ENCODE results near the gene ADSL. TPM values are rescaled to one million over a fixed set of nuclear protein-coding genes. Genes with fewer than 3 reads are reported as not detected.

Gene ADSL
- total RNA-seq, 1 experiment from 2014 or later = 126 TPM

DNA sequence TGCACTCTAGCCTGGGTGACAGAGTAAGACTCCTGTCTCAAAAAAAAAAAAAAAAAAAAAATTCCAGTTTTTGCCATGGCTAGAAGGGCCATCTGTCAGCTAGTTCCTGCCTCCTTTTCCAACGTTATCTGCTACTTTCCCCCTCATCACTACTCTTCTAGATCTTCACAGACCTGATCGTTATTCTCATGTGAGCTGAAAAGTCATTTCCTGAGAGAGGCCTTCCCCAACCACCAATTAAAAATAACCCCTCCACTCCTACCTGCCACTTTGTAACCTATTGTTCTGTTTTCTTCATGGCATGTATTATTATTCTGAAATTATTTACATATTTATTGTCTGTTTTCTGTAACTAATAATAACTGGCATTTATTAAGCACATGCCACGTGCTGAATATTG is 48.3 kb downstream of the ADSL start:
- POLR2A ChIA-PET = interaction anchor here (0.7 kb wide), 1 partner anchor 850 kb away, joined by 6 read pairs; no protein-coding TSS in a partner anchor
- ATAC-seq (no peak), DNase-seq (ENCODE audit: low read depth, low spot score) (no peak)
- CTCF ChIA-PET = no interaction called here
- Histone ChIP-seq H3K27ac (ENCODE audit: low read depth, low read length) (no peak overlapping the region), H3K4me1 (ENCODE audit: control insufficient read depth in 1 of 2, insufficient read depth in 2 of 2, low read length in 2 of 2) (peaks cover 6 to 9% of the 10 kb centered on the region in 2 experiments; a peak in 2 of 4 replicates), H2AFZ (ENCODE audit: low read depth, low read length, poor library complexity, severe bottlenecking) (no peak overlapping the region), H3K9ac (ENCODE audit: low read length) (no peak overlapping the region), H3K27me3 (ENCODE audit: insufficient read depth, low read length) (no peaks in the 10 kb centered on the region), H3K79me2 (ENCODE audit: insufficient read depth, low read length) (peaks cover 15% of the 10 kb centered on the region; the same call in 1 of the 2 replicates), H3K36me3 (ENCODE audit: control insufficient read depth in 1 of 2, insufficient read depth in 2 of 2, low read length in 2 of 2) (no peaks in the 10 kb centered on the region), H3K4me2 (ENCODE audit: low read length) (no peak overlapping the region), H4K20me1 (ENCODE audit: insufficient read depth) (no peaks in the 10 kb centered on the region), H3K9me3 (ENCODE audit: control insufficient read depth in 1 of 2, insufficient read depth in 1 of 2, low read depth in 1 of 2, low read length in 2 of 2) (no peaks in the 10 kb centered on the region), H3K9me2 (ENCODE audit: insufficient read depth) (no peaks in the 10 kb centered on the region), H3K4me3 (replicated peaks in 1 of 2; ENCODE audit: low read depth in 1 of 2, low read length in 2 of 2) (no peak overlapping the region)
- BruUV-seq (replicated peaks) = no TSS peak
- intact Hi-C loops (cut with micrococcal nuclease) = no loop called here
- RAD21 ChIA-PET (ENCODE audit: low non-redundant PET in 1 of 2, low total read pairs in 2 of 2, uncharacterized antibody in 2 of 2, unreplicated experiment in 2 of 2) = interaction anchor here in 1 of 2 experiments (0.7 kb wide), 1 partner anchor 66 kb away, joined by 4 read pairs; no protein-coding TSS in a partner anchor
- TF ChIP-seq ZFX (IDR thresholded peaks at IDR 0.05) (no peak), POLR2A (IDR thresholded peaks at IDR 0.05; ENCODE audit: borderline replicate concordance, extremely low read depth, insufficient read depth, insufficient read length) (no peak), EZH2phosphoT487 (IDR thresholded peaks at IDR 0.05; ENCODE audit: borderline replicate concordance) (no peak), EZH2 (IDR thresholded peaks at IDR 0.05) (no peak), CTCF (IDR thresholded peaks at IDR 0.05 in 2 of 3, conservative IDR thresholded peaks at IDR 0.05 in 1 of 3; ENCODE audit: borderline replicate concordance in 1 of 3, insufficient read depth in 1 of 3, low read depth in 2 of 3, low read length in 2 of 3) (no peak), YY1 (IDR thresholded peaks at IDR 0.05; ENCODE audit: extremely low read depth, insufficient replicate concordance, low read depth, low read length) (no peak), TCF7L2 (IDR thresholded peaks at IDR 0.05; ENCODE audit: borderline replicate concordance, extremely low read depth, insufficient read depth, insufficient read length) (no peak)

- H3K27ac ChIP-seq (ENCODE audit: low read depth, low read length) = no peak overlapping the region
- H3K27me3 ChIP-seq (ENCODE audit: insufficient read depth, low read length) = no peaks in the 10 kb centered on the region
- H3K4me1 ChIP-seq (ENCODE audit: control insufficient read depth in 1 of 2, insufficient read depth in 2 of 2, low read length in 2 of 2) = peaks cover 6 to 9% of the 10 kb centered on the region in 2 experiments; a peak in 2 of 4 replicates
- H2AFZ ChIP-seq (ENCODE audit: low read depth, low read length, poor library complexity, severe bottlenecking) = no peak overlapping the region
- no peak for DNase-seq (ENCODE audit: low read depth, low spot score)
- ATAC-seq = no peak
- H3K4me2 ChIP-seq (ENCODE audit: low read length) = no peak overlapping the region
- POLR2A ChIA-PET = no interaction called here
- peaks cover 15% of the 10 kb centered on the region; the same call in 1 of the 2 replicates for H3K79me2 ChIP-seq (ENCODE audit: insufficient read depth, low read length)
- H3K4me3 ChIP-seq (replicated peaks in 1 of 2; ENCODE audit: low read depth in 1 of 2, low read length in 2 of 2) = no peak overlapping the region
- intact Hi-C loops (cut with micrococcal nuclease) = no loop called here
- BruUV-seq (replicated peaks) = no TSS peak
- RAD21 ChIA-PET (ENCODE audit: low non-redundant PET in 1 of 2, low total read pairs in 2 of 2, uncharacterized antibody in 2 of 2, unreplicated experiment in 2 of 2) = no interaction called here
- H4K20me1 ChIP-seq (ENCODE audit: insufficient read depth) = no peaks in the 10 kb centered on the region
- no peaks in the 10 kb centered on the region for H3K9me2 ChIP-seq (ENCODE audit: insufficient read depth)
- H3K9me3 ChIP-seq (ENCODE audit: control insufficient read depth in 1 of 2, insufficient read depth in 1 of 2, low read depth in 1 of 2, low read length in 2 of 2) = no peaks in the 10 kb centered on the region
- H3K9ac ChIP-seq (ENCODE audit: low read length) = no peak overlapping the region
- CTCF ChIA-PET = no interaction called here
- H3K36me3 ChIP-seq (ENCODE audit: control insufficient read depth in 1 of 2, insufficient read depth in 2 of 2, low read length in 2 of 2) = no peaks in the 10 kb centered on the region; a peak in 1 of 4 replicates
- TF ChIP-seq REST (IDR thresholded peaks at IDR 0.05; ENCODE audit: low read depth) = no peak
- no peak for TF ChIP-seq SRF (IDR thresholded peaks at IDR 0.05; ENCODE audit: low read depth)
- TF ChIP-seq FOSL1 (IDR thresholded peaks at IDR 0.05; ENCODE audit: low read depth) = no peak
- TF ChIP-seq ELF1 (IDR thresholded peaks at IDR 0.05; ENCODE audit: borderline replicate concordance, low read depth) = no peak
- no peak for TF ChIP-seq CTCF (IDR thresholded peaks at IDR 0.05 in 2 of 3, conservative IDR thresholded peaks at IDR 0.05 in 1 of 3; ENCODE audit: borderline replicate concordance in 1 of 3, insufficient read depth in 1 of 3, low read depth in 2 of 3, low read length in 2 of 3)
These were observed 49.3 kb downstream of the ADSL start for GRCh38 chr22:40395607-40396006.

Measured in HCT116 (cell line).